Measurements from ENCODE around the gene CDKL5. TPM values are rescaled to one million over a fixed set of nuclear protein-coding genes. Genes with fewer than 3 reads are reported as not detected.

The CDKL5 gene
- total RNA-seq, 1 experiment from 2014 or later, result 1.2 TPM

DNA sequence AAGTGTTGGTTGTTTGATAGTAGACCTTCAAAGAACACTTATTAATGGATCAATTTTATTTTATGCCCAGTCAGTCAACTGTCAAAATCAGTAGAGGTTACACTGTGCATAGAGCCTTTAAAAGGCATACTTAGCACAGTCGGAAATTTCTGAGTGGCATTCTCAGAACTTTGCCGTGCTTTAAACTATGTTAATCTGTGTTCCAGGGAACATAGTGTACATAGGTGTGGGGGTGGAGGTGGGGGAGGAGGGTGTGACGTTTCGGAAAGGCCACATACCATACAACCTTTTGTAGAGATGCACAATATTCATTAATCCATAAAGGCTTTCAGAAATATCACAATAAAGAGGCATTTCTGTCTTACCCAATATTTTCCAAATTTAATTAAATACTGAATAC is 170.7 kb downstream of the CDKL5 start:
- POLR2A ChIA-PET, result no interaction called here

DNA sequence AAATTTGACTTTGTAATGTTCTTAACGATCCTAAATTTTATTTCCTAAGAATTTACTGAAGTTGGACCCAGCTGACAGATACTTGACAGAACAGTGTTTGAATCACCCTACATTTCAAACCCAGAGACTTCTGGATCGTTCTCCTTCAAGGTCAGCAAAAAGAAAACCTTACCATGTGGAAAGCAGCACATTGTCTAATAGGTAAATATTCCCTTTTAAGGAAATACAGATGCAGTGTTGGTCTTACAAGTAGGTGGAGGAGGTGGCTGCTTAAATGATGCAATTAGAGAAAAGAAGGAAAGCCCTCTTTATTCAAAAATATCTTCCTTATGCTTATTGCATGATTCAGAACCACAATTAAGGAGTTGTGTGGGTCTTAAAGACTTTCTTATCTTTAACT is 173.0 kb downstream of the CDKL5 start:
- ChIA-PET POLR2A (no interaction called here), CTCF (no interaction called here)
- Histone ChIP-seq H3K27ac (ENCODE audit: low read length) (no peak overlapping the region), H3K36me3 (ENCODE audit: control insufficient read depth, insufficient read depth, low read length) (no peaks in the 10 kb centered on the region), H3K27me3 (ENCODE audit: control insufficient read depth, insufficient read depth, low read length) (no peaks in the 10 kb centered on the region), H3K4me1 (ENCODE audit: control insufficient read depth, insufficient read depth, low read length) (no peaks in the 10 kb centered on the region), H3K4me3 (ENCODE audit: low read depth in 2 of 2, low read length in 2 of 2) (no peak overlapping the region), H3K9me3 (ENCODE audit: control insufficient read depth, insufficient read depth, low read depth, low read length) (no peaks in the 10 kb centered on the region)
- TF ChIP-seq SIN3A (IDR thresholded peaks at IDR 0.05; ENCODE audit: borderline replicate concordance, insufficient read depth, low read depth, low read length), result no peak
- TF ChIP-seq POLR2AphosphoS5 (IDR thresholded peaks at IDR 0.05; ENCODE audit: low read depth, low read length), result no peak
- TF ChIP-seq, protein P1, sequence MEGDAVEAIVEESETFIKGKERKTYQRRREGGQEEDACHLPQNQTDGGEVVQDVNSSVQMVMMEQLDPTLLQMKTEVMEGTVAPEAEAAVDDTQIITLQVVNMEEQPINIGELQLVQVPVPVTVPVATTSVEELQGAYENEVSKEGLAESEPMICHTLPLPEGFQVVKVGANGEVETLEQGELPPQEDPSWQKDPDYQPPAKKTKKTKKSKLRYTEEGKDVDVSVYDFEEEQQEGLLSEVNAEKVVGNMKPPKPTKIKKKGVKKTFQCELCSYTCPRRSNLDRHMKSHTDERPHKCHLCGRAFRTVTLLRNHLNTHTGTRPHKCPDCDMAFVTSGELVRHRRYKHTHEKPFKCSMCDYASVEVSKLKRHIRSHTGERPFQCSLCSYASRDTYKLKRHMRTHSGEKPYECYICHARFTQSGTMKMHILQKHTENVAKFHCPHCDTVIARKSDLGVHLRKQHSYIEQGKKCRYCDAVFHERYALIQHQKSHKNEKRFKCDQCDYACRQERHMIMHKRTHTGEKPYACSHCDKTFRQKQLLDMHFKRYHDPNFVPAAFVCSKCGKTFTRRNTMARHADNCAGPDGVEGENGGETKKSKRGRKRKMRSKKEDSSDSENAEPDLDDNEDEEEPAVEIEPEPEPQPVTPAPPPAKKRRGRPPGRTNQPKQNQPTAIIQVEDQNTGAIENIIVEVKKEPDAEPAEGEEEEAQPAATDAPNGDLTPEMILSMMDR (IDR thresholded peaks at IDR 0.05), result no peak
- TF ChIP-seq, protein P2, sequence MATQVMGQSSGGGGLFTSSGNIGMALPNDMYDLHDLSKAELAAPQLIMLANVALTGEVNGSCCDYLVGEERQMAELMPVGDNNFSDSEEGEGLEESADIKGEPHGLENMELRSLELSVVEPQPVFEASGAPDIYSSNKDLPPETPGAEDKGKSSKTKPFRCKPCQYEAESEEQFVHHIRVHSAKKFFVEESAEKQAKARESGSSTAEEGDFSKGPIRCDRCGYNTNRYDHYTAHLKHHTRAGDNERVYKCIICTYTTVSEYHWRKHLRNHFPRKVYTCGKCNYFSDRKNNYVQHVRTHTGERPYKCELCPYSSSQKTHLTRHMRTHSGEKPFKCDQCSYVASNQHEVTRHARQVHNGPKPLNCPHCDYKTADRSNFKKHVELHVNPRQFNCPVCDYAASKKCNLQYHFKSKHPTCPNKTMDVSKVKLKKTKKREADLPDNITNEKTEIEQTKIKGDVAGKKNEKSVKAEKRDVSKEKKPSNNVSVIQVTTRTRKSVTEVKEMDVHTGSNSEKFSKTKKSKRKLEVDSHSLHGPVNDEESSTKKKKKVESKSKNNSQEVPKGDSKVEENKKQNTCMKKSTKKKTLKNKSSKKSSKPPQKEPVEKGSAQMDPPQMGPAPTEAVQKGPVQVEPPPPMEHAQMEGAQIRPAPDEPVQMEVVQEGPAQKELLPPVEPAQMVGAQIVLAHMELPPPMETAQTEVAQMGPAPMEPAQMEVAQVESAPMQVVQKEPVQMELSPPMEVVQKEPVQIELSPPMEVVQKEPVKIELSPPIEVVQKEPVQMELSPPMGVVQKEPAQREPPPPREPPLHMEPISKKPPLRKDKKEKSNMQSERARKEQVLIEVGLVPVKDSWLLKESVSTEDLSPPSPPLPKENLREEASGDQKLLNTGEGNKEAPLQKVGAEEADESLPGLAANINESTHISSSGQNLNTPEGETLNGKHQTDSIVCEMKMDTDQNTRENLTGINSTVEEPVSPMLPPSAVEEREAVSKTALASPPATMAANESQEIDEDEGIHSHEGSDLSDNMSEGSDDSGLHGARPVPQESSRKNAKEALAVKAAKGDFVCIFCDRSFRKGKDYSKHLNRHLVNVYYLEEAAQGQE (IDR thresholded peaks at IDR 0.05; ENCODE audit: insufficient read depth in 1 of 2, low read depth in 2 of 2, low read length in 1 of 2), result no peak
- no peak for TF ChIP-seq TCF7L2 (IDR thresholded peaks at IDR 0.05; ENCODE audit: low read depth, low read length)
- no TSS peak for BruUV-seq (replicated peaks)
- ATAC-seq (no peak), DNase-seq (ENCODE audit: low read depth, low spot score) (no peak)
- intact Hi-C loops (cut with micrococcal nuclease; ENCODE audit: unreplicated experiment), result no loop called here
- in situ Hi-C loops (cut with HindIII; ENCODE audit: low pct_unique_long_range_greater_than_20kb, low sequenced_read_pairs), result no loop called here

More for the DNA sequence above, 170.7 kb downstream of the CDKL5 start:
- H3K36me3 ChIP-seq (ENCODE audit: control insufficient read depth, insufficient read depth, low read length), result no peaks in the 10 kb centered on the region
- CTCF ChIA-PET, result no interaction called here
- no peak overlapping the region for H3K27ac ChIP-seq (ENCODE audit: low read length)
- in situ Hi-C loops (cut with HindIII; ENCODE audit: low pct_unique_long_range_greater_than_20kb, low sequenced_read_pairs) (no loop called here), intact Hi-C loops (cut with micrococcal nuclease; ENCODE audit: unreplicated experiment) (no loop called here)
- no peak overlapping the region for H3K4me3 ChIP-seq (ENCODE audit: low read depth in 2 of 2, low read length in 2 of 2)
- H3K27me3 ChIP-seq (ENCODE audit: control insufficient read depth, insufficient read depth, low read length), result no peaks in the 10 kb centered on the region
- ATAC-seq, result no peak
- H3K4me1 ChIP-seq (ENCODE audit: control insufficient read depth, insufficient read depth, low read length), result no peaks in the 10 kb centered on the region
- no peak for DNase-seq (ENCODE audit: low read depth, low spot score)
- TF ChIP-seq, protein P2 (IDR thresholded peaks at IDR 0.05; ENCODE audit: insufficient read depth in 1 of 2, low read depth in 2 of 2, low read length in 1 of 2), result no peak
- TF ChIP-seq TCF7L2 (IDR thresholded peaks at IDR 0.05; ENCODE audit: low read depth, low read length) (no peak), POLR2AphosphoS5 (IDR thresholded peaks at IDR 0.05; ENCODE audit: low read depth, low read length) (no peak), SIN3A (IDR thresholded peaks at IDR 0.05; ENCODE audit: borderline replicate concordance, insufficient read depth, low read depth, low read length) (no peak)
- TF ChIP-seq, protein P1 (IDR thresholded peaks at IDR 0.05), result no peak
- H3K9me3 ChIP-seq (ENCODE audit: control insufficient read depth, insufficient read depth, low read depth, low read length), result no peaks in the 10 kb centered on the region
- BruUV-seq (replicated peaks), result no TSS peak

All from Panc1 (cell line).